AG04449 (cell line): ENCODE data around the gene ELK3.

ENCODE experiments used
- CTCF ChIA-PET: fragments of 350-600 bp; formaldehyde crosslinking; extraction: SDS; loops from one replicate; lab custom pipeline; 2021; ENCODE audit warnings: antibody characterized with exemption; lab: Yijun Ruan, JAX
- POLR2A ChIA-PET: fragments of 400-600, 350-600 bp; formaldehyde crosslinking; extraction: SDS; loops from one replicate; lab custom pipeline; 2020; ENCODE audit warnings: antibody characterized with exemption, inconsistent platforms; lab: Yijun Ruan, JAX
- DNase-seq: peaks from one replicate; pipeline ENCODE4 v3.0.0-alpha.2; 2010; ENCODE audit warnings: low read depth, low spot score
- H3K4me3 ChIP-seq: 2 replicates; pipeline ENCODE4 v1.5.1; 2011; ENCODE audit warnings: low read depth, mild to moderate bottlenecking, control low read depth, low read length
- TF ChIP-seq, protein P1 (sequence below): IDR thresholded peaks from one replicate; pipeline ENCODE4 v1.5.1; 2011; ENCODE audit warnings: mild to moderate bottlenecking, moderate library complexity, low read length, control low read depth, inconsistent platforms; ENCODE audit not compliant: insufficient read depth; ENCODE audit errors: missing control alignments

Gene ELK3

DNA sequence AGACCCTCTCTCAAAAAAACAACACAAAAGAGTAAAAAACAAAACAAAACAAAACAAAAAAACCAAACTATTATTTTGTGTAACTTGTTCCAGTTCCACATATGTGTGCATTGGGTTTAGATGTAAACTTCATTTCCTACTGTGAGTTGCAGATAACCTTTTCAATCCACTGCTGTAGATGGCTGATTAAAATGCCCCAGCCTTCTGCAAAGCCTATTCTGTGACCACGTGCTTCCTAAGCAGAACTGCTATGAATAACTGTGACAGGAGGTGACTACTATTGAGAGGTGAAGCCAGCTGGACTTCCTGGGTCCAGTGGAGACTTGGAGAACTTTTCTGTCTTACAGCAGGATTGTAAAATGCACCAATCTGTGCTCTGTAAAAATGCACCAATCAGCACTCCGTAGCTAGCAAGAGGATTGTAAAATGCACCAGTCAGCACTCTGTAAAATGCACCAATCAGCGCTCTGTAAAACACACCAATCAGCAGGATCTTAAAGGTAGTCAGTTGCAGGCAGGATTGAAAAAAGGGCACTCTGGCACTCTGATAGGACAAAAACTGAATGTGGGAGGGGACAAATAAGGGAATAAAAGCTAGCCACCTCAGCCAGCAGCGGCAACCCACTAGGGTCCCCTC, 10.3 kb upstream of the ELK3 start:
- CTCF ChIA-PET, result interaction anchor here (1.8 kb wide), 1 partner anchor 31 kb away, joined by 5 read pairs; no protein-coding TSS in a partner anchor
- DNase-seq, result no peak
- POLR2A ChIA-PET, result no interaction called here
- TF ChIP-seq, protein P1, sequence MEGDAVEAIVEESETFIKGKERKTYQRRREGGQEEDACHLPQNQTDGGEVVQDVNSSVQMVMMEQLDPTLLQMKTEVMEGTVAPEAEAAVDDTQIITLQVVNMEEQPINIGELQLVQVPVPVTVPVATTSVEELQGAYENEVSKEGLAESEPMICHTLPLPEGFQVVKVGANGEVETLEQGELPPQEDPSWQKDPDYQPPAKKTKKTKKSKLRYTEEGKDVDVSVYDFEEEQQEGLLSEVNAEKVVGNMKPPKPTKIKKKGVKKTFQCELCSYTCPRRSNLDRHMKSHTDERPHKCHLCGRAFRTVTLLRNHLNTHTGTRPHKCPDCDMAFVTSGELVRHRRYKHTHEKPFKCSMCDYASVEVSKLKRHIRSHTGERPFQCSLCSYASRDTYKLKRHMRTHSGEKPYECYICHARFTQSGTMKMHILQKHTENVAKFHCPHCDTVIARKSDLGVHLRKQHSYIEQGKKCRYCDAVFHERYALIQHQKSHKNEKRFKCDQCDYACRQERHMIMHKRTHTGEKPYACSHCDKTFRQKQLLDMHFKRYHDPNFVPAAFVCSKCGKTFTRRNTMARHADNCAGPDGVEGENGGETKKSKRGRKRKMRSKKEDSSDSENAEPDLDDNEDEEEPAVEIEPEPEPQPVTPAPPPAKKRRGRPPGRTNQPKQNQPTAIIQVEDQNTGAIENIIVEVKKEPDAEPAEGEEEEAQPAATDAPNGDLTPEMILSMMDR, result no peak
- no peak overlapping the region for H3K4me3 ChIP-seq

DNA sequence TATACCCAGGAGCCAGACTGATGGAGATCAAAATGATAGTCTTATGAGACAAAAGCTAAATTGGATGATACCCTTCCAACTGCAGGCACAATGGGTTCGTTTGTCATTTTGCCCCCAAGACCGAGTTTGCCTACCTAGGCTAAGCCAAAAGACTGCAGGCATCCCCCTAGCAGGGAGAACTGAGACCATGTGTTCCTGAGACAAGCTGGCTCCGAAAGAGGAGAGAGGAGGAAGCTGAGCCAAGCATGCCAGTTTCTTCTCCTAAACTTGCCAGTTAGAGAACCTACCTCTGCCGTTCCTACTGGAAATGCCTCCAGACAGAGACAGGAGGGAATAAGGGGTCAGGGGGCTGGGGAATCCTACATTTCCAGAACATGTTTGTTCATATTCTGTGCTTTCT, 8.3 kb upstream of the ELK3 start:
- TF ChIP-seq, protein P1, result no peak
- CTCF ChIA-PET, result interaction anchor here (1.1 kb wide), 1 partner anchor 29 kb away, joined by 3 read pairs; no protein-coding TSS in a partner anchor
- POLR2A ChIA-PET, result no interaction called here
- DNase-seq, result no peak
- H3K4me3 ChIP-seq, result no peak overlapping the region

DNA sequence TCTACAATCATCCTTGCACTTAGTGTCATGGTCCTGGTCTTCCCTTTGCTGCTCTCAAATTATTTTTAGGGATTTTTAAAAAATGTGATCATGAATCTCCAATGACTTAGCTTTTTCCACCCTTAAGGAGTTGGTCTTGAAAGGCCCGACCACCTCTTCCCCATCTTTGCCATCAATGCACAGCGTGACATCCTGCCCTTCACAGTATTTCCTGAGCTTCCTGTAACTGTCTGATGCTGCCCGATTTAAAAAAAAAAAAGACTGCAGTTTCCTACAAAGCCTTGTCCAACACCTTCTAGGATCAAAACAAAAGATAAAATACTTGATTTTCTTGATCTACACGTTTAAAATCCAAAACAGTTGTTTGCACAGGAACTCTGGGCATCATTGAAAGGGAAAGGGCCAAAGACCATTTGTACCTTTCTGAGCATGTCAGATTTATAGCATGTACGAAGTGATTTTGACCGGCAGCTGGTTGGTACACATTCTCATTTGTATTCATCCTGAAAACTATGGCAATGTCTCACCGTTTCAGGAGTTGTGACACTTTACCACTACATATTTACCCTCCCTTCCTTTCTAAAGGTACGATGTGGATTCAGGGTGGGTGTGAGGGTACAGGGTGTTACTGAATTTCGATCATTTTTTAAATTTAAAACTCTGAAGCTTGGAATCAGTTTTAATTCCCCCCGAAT, 7.4 kb upstream of the ELK3 start:
- CTCF ChIA-PET, result interaction anchor here (1.1 kb wide), 1 partner anchor 28 kb away, joined by 3 read pairs; no protein-coding TSS in a partner anchor
- H3K4me3 ChIP-seq, result no peak overlapping the region
- POLR2A ChIA-PET, result no interaction called here

DNA sequence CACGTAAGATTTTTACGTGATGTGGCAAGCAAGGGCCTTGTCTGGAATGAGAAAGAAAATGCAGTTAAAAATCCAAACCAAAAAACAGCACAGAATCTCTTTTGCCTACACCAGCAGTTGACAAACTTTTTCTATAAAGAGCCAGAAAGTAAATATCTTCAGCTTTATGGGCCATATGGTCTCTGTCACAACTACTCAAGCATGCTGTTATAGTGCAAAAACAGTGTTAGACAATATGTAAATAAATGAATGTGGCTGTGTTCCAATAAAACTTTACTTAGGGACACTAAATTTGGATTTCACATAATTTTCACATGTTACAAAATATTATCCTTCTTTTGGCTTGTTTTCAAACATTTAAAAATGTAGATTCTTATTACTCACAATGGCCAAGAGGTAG, 6.2 kb upstream of the ELK3 start:
- no peak for DNase-seq
- TF ChIP-seq, protein P1, result no peak
- ChIA-PET CTCF (no interaction called here), POLR2A (no interaction called here)
- no peak overlapping the region for H3K4me3 ChIP-seq

More for the DNA sequence above, 7.4 kb upstream of the ELK3 start:
- TF ChIP-seq, protein P1, result no peak
- DNase-seq, result no peak

DNA sequence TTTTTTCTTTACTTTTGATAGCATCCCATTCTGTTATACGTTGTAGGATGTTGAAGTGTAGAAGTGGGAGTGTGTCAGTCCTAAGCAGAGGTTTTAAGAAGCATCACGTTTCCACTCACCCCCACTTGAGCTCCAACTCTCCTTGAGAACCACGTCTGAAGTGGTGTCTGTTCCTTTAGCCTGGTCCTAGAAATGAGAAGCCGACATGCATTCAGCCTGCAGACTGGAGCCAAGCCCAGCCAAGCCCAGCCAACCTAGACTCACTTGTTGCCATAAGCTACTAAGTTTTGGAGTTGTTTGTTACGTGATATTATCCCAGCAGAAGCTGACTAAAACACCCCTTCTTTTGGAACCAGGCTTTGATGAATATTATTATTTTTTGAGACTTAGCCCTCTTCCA, 4.4 kb upstream of the ELK3 start:
- POLR2A ChIA-PET, result interaction anchor here (0.8 kb wide), 1 partner anchor 13 kb away, joined by 3 read pairs; no protein-coding TSS in a partner anchor
- CTCF ChIA-PET, result interaction anchor here (0.9 to 3.8 kb wide), 2 partner anchors 26 to 326 kb away, joined by 3 to 10 read pairs; no protein-coding TSS in a partner anchor
- no peak overlapping the region for H3K4me3 ChIP-seq
- TF ChIP-seq, protein P1, result no peak
- DNase-seq, result no peak

DNA sequence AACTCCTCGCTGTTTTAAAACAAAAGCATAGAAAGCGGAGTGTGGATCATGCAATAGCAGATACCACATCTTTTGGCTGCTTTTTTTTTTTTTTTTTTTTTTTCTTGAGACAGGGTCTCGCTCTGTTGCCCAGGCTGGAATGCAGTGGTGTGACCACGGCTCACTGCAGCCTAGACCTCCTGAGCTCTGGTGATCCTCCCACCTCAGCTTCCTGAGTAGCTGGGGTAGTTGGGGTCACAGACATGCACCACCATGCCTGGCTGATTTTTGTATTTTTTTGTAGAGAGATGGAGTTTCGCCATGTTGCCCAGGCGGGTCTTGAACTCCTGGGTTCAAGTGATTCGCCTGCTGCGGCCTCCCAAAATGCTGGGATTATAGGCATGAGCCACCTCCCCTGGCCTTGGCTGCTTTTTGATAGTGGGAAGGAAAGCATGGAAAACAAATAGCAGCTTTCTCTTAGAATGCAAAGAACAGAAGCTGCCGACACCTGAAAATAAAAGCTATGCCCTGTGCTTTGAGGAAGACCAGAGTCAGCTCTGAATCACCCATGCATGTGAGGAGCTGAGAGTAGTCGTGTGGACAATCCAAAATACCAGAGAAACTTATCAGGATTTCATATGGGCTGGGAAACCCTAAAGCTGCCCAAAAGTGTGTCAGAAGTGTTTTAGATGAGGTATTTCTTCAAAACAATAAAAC, 3.6 kb upstream of the ELK3 start:
- ChIA-PET POLR2A (interaction anchor here (0.6 to 0.8 kb wide), 2 partner anchors 13 to 80 kb away, joined by 3 read pairs; no protein-coding TSS in a partner anchor), CTCF (interaction anchor here (1.0 to 3.8 kb wide), 2 partner anchors 11 to 25 kb away, joined by 3 to 10 read pairs; no protein-coding TSS in a partner anchor)
- no peak overlapping the region for H3K4me3 ChIP-seq
- DNase-seq, result no peak
- TF ChIP-seq, protein P1, result no peak
